ENCODE measurements around the gene PLEKHA6.

PLEKHA6 gene

DNA sequence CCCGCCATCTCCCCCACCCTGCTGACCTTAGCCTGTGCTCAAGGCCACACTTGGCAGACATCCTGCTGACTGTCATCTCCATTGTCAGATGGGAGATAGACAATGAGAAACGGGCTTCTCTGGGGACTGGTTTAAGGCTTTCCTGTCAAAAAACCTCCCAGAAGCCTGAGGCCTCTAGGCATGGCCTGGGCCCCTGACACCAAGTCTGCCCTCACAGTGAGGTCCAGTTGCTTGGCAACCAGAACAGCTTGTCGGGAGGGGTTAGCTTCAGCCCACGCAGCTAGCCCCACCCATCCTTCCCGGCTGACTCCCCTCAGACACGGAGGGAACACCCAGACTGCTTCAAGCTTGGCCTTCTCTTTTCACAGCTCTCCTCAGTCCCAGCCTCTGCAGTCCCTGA lies 11.0 kb downstream of the PLEKHA6 start:
- Histone ChIP-seq H4K8ac (ENCODE audit: low read depth, low read length) (no peak overlapping the region), H3K36me3 (ENCODE audit: control insufficient read depth in 1 of 2, insufficient read depth in 2 of 2, low read length in 2 of 2) (no peaks in the 10 kb centered on the region), H3K4me1 (ENCODE audit: control insufficient read depth in 1 of 2, insufficient read depth in 2 of 2, low read length in 2 of 2) (peaks cover 24 to 29% of the 10 kb centered on the region in 2 experiments), H3K4me2 (ENCODE audit: low read length) (no peak overlapping the region), H2BK5ac (ENCODE audit: low read depth, low read length, poor library complexity) (peak overlapping the region; percentile 5), H3K4ac (ENCODE audit: low read depth, low read length) (no peak overlapping the region), H3K27ac (ENCODE audit: low read depth, low read length) (peak overlapping the region; percentile 31), H3K79me1 (ENCODE audit: low read length) (peaks cover 5% of the 10 kb centered on the region), H4K91ac (ENCODE audit: low read depth, low read length) (peak overlapping the region; percentile 29), H3K18ac (ENCODE audit: low read length) (no peak overlapping the region), H3K9me3 (ENCODE audit: insufficient read depth, low read depth, low read length) (no peaks in the 10 kb centered on the region), H4K12ac (ENCODE audit: low read depth, low read length) (no peak overlapping the region), H2BK120ac (ENCODE audit: insufficient read depth, low read length, poor library complexity) (no peak overlapping the region), H2AK5ac (ENCODE audit: low read length) (no peak overlapping the region), H2AFZ (ENCODE audit: insufficient read depth, low read length, poor library complexity) (no peak overlapping the region), H3K23ac (ENCODE audit: low read length) (no peak overlapping the region), H3K9ac (ENCODE audit: low read length) (no peak overlapping the region), H3K79me2 (ENCODE audit: control insufficient read depth, insufficient read depth, low read length, poor library complexity) (no peaks in the 10 kb centered on the region), H3K4me3 (ENCODE audit: low read depth, low read length) (no peak overlapping the region), H2BK12ac (ENCODE audit: low read length) (no peak overlapping the region), H3K27me3 (ENCODE audit: insufficient read depth, low read length) (no peaks in the 10 kb centered on the region), H3K14ac (ENCODE audit: low read length) (no peak overlapping the region)
- no peak for DNase-seq
- WGBS (ENCODE audit: extremely low coverage, insufficient coverage, insufficient read length) = no CpG with 5 or more reads among the region's 6 CpGs

DNA sequence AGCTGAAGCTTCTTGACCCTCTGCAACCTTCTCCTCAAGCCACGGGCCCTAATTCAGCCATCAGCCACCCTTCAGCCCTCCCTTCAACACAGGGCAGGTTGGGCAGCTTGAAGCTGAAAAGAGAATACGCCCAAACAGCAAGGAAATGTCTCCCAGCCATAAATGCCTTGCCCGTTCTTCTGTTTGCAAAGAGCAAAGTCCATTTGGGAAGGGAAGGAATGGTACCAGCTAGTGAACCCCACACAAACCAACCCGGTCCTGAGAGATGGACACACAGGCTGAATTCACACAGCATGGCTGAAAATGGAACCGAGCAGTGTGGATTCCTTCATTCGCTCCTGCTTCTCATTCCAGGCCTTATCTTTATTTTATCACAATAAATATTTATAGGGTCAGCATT lies 11.5 kb downstream of the PLEKHA6 start:
- Histone ChIP-seq H3K9me3 (ENCODE audit: insufficient read depth, low read depth, low read length) (no peaks in the 10 kb centered on the region), H4K91ac (ENCODE audit: low read depth, low read length) (peak overlapping the region; percentile 13), H3K79me2 (ENCODE audit: control insufficient read depth, insufficient read depth, low read length, poor library complexity) (no peaks in the 10 kb centered on the region), H3K18ac (ENCODE audit: low read length) (peak overlapping the region; percentile 61), H3K23ac (ENCODE audit: low read length) (no peak overlapping the region), H3K4ac (ENCODE audit: low read depth, low read length) (no peak overlapping the region), H3K4me1 (ENCODE audit: control insufficient read depth in 1 of 2, insufficient read depth in 2 of 2, low read length in 2 of 2) (peaks cover 24 to 29% of the 10 kb centered on the region in 2 experiments), H3K9ac (ENCODE audit: low read length) (no peak overlapping the region), H4K12ac (ENCODE audit: low read depth, low read length) (no peak overlapping the region), H4K8ac (ENCODE audit: low read depth, low read length) (peak overlapping the region; percentile 6), H3K79me1 (ENCODE audit: low read length) (peaks cover 5% of the 10 kb centered on the region), H2BK120ac (ENCODE audit: insufficient read depth, low read length, poor library complexity) (no peak overlapping the region), H2BK12ac (ENCODE audit: low read length) (no peak overlapping the region), H3K14ac (ENCODE audit: low read length) (no peak overlapping the region), H2AFZ (ENCODE audit: insufficient read depth, low read length, poor library complexity) (no peak overlapping the region), H3K27ac (ENCODE audit: low read depth, low read length) (no peak overlapping the region), H3K36me3 (ENCODE audit: control insufficient read depth in 1 of 2, insufficient read depth in 2 of 2, low read length in 2 of 2) (no peaks in the 10 kb centered on the region), H2AK5ac (ENCODE audit: low read length) (no peak overlapping the region), H3K27me3 (ENCODE audit: insufficient read depth, low read length) (no peaks in the 10 kb centered on the region), H3K4me3 (ENCODE audit: low read depth, low read length) (no peak overlapping the region), H2BK5ac (ENCODE audit: low read depth, low read length, poor library complexity) (peak overlapping the region; percentile 70), H3K4me2 (ENCODE audit: low read length) (no peak overlapping the region)
- DNase-seq = no peak
- no CpG with 5 or more reads among the region's 6 CpGs for WGBS (ENCODE audit: extremely low coverage, insufficient coverage, insufficient read length)

DNA sequence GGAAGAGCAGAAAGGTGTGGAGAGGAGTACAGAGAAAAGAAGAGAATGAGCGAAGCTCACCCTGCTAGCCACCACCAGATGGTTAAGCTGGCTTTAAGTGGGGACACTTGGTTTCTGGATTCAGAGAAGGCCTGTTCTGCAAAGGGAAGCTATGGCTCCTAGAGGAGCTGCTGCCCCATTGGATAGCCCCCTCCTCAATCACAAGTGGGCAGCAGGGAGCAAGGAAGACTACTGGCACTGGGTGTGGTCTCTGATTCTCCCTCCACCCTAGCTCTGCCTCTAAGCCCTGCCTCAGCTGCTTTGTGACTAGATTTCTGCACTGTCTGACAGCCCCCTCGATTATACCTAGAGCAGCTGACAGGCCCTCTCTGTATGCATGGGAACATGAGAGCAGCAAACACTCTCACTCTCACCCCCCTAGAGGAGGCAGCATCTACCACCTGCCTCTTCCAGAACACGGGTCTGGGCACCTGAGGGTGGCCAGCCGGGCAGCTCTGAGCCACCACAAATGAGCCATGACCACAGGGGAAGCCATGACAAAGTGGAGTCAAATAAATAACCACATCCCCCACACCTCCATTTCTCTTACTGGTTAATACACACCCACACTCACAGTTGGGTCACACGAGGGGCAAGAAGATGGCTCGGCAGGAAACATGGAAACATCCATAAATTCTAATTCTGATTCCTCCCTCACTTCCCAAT lies 13.6 kb downstream of the PLEKHA6 start:
- no CpG with 5 or more reads among the region's 6 CpGs for whole genome bisulfite sequencing (ENCODE audit: extremely low coverage, insufficient coverage, insufficient read length)
- peak overlapping the region; percentile 21 for H3K18ac ChIP-seq (ENCODE audit: low read length)
- no peak for DNase-seq
- no peak overlapping the region for H3K4me3 ChIP-seq (ENCODE audit: low read depth, low read length)
- H3K9ac ChIP-seq (ENCODE audit: low read length) = no peak overlapping the region
- H3K4me1 ChIP-seq (ENCODE audit: control insufficient read depth in 1 of 2, insufficient read depth in 2 of 2, low read length in 2 of 2) = peaks cover 25 to 30% of the 10 kb centered on the region in 2 experiments
- H3K14ac ChIP-seq (ENCODE audit: low read length) = no peak overlapping the region
- H3K4ac ChIP-seq (ENCODE audit: low read depth, low read length) = no peak overlapping the region
- H4K8ac ChIP-seq (ENCODE audit: low read depth, low read length) = no peak overlapping the region
- H2BK12ac ChIP-seq (ENCODE audit: low read length) = no peak overlapping the region
- no peaks in the 10 kb centered on the region for H3K27me3 ChIP-seq (ENCODE audit: insufficient read depth, low read length)
- H3K36me3 ChIP-seq (ENCODE audit: control insufficient read depth in 1 of 2, insufficient read depth in 2 of 2, low read length in 2 of 2) = no peaks in the 10 kb centered on the region
- H4K12ac ChIP-seq (ENCODE audit: low read depth, low read length) = no peak overlapping the region
- peaks cover 5% of the 10 kb centered on the region for H3K79me1 ChIP-seq (ENCODE audit: low read length)
- no peaks in the 10 kb centered on the region for H3K9me3 ChIP-seq (ENCODE audit: insufficient read depth, low read depth, low read length)
- no peak overlapping the region for H3K4me2 ChIP-seq (ENCODE audit: low read length)
- peak overlapping the region; percentile 2 for H4K91ac ChIP-seq (ENCODE audit: low read depth, low read length)
- H3K23ac ChIP-seq (ENCODE audit: low read length) = no peak overlapping the region
- no peak overlapping the region for H2BK5ac ChIP-seq (ENCODE audit: low read depth, low read length, poor library complexity)
- no peak overlapping the region for H2BK120ac ChIP-seq (ENCODE audit: insufficient read depth, low read length, poor library complexity)
- no peaks in the 10 kb centered on the region for H3K79me2 ChIP-seq (ENCODE audit: control insufficient read depth, insufficient read depth, low read length, poor library complexity)
- H2AK5ac ChIP-seq (ENCODE audit: low read length) = no peak overlapping the region
- no peak overlapping the region for H3K27ac ChIP-seq (ENCODE audit: low read depth, low read length)
- H2AFZ ChIP-seq (ENCODE audit: insufficient read depth, low read length, poor library complexity) = no peak overlapping the region

DNA sequence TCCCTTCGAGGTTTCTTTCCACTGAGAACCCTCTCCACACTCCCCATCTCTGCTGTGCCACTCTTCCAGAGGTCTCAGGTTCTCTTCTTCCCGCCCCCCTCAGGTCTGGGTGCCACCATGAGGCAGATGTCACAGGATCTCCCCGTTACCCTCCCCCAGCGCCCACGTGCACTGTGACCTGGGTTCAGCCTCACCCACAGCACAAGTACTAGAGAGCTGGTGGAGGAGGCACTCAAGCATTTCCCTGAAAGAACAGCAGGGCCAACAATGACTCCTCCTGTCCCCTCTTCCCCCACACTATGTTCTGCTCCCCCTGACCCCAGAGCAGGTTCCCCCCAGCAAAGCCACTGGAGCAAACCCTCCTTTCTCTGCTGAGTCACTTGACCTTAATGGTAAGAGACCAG lies 14.3 kb downstream of the PLEKHA6 start:
- Histone ChIP-seq H3K9me3 (ENCODE audit: insufficient read depth, low read depth, low read length) (no peaks in the 10 kb centered on the region), H4K8ac (ENCODE audit: low read depth, low read length) (no peak overlapping the region), H2AK5ac (ENCODE audit: low read length) (no peak overlapping the region), H3K79me2 (ENCODE audit: control insufficient read depth, insufficient read depth, low read length, poor library complexity) (no peaks in the 10 kb centered on the region), H2BK12ac (ENCODE audit: low read length) (no peak overlapping the region), H2BK5ac (ENCODE audit: low read depth, low read length, poor library complexity) (no peak overlapping the region), H2AFZ (ENCODE audit: insufficient read depth, low read length, poor library complexity) (no peak overlapping the region), H3K36me3 (ENCODE audit: control insufficient read depth in 1 of 2, insufficient read depth in 2 of 2, low read length in 2 of 2) (no peaks in the 10 kb centered on the region), H2BK120ac (ENCODE audit: insufficient read depth, low read length, poor library complexity) (no peak overlapping the region), H3K18ac (ENCODE audit: low read length) (no peak overlapping the region), H3K4me3 (ENCODE audit: low read depth, low read length) (no peak overlapping the region), H3K27ac (ENCODE audit: low read depth, low read length) (no peak overlapping the region), H4K12ac (ENCODE audit: low read depth, low read length) (no peak overlapping the region), H3K9ac (ENCODE audit: low read length) (no peak overlapping the region), H4K91ac (ENCODE audit: low read depth, low read length) (no peak overlapping the region), H3K23ac (ENCODE audit: low read length) (no peak overlapping the region), H3K79me1 (ENCODE audit: low read length) (peaks cover under 1% of the 10 kb centered on the region), H3K4me1 (ENCODE audit: control insufficient read depth in 1 of 2, insufficient read depth in 2 of 2, low read length in 2 of 2) (peaks cover 19 to 27% of the 10 kb centered on the region in 2 experiments), H3K27me3 (ENCODE audit: insufficient read depth, low read length) (no peaks in the 10 kb centered on the region), H3K14ac (ENCODE audit: low read length) (no peak overlapping the region), H3K4ac (ENCODE audit: low read depth, low read length) (no peak overlapping the region), H3K4me2 (ENCODE audit: low read length) (no peak overlapping the region)
- no CpG with 5 or more reads among the region's 5 CpGs for WGBS (ENCODE audit: extremely low coverage, insufficient coverage, insufficient read length)
- no peak for DNase-seq

Data from trophoblast cell (in vitro differentiated cells and primary cell).